HepG2 (cell line): ENCODE results near the gene PSMG4. TPM values are rescaled to one million over a fixed set of nuclear protein-coding genes. Genes with fewer than 3 reads are reported as not detected.

Experiments used
- BCL6 ChIP-seq: IDR thresholded peaks from 2 replicates; pipeline ENCODE4 v1.6.1; 2016; ENCODE audit warnings: missing genetic modification reagents, missing compliant biosample characterization
- DBP ChIP-seq: sonication (generic); formaldehyde crosslinking; IDR thresholded peaks from 2 replicates; pipeline ENCODE4 v1.4.0; 2020; ENCODE audit warnings: missing genetic modification reagents; ENCODE audit errors: not compliant biosample characterization
- ELF4 ChIP-seq: sonication (generic); formaldehyde crosslinking; IDR thresholded peaks from 2 replicates; pipeline ENCODE4 v1.5.0; 2020; ENCODE audit warnings: missing genetic modification reagents, mild to moderate bottlenecking, moderate library complexity, borderline replicate concordance
- EP300 ChIP-seq, 3 experiments: sonication (generic) in 1 of 3; formaldehyde crosslinking in 1 of 3; IDR thresholded peaks; 2 replicates each; pipeline versions ENCODE4 v1.5.1 to v1.6.1; 2011 to 2020; ENCODE audit warnings: low read depth in 2 of 3, low read length in 2 of 3, borderline replicate concordance in 1 of 3, improper control_type of control experiment in 1 of 3, mild to moderate bottlenecking in 1 of 3, missing genetic modification reagents in 1 of 3, moderate library complexity in 1 of 3
- GZF1 ChIP-seq: sonication (generic); formaldehyde crosslinking; IDR thresholded peaks from 2 replicates; pipeline ENCODE4 v1.5.1; 2020; ENCODE audit warnings: mild to moderate bottlenecking, missing genetic modification reagents
- HDAC2 ChIP-seq: sonication (generic); formaldehyde crosslinking; IDR thresholded peaks from 2 replicates; pipeline ENCODE4 v1.4.0; 2020; ENCODE audit warnings: missing genetic modification reagents
- HIVEP1 ChIP-seq: sonication (generic); formaldehyde crosslinking; IDR thresholded peaks from 2 replicates; pipeline ENCODE4 v1.4.0; 2020; ENCODE audit warnings: mild to moderate bottlenecking, missing genetic modification reagents
- HNRNPLL ChIP-seq: fragments of 200-400 bp; formaldehyde crosslinking; IDR thresholded peaks from 2 replicates; pipeline ENCODE4 v1.6.1; 2017; ENCODE audit warnings: mild to moderate bottlenecking, low read depth, low read length; ENCODE audit not compliant: poor library complexity, severe bottlenecking
- MYC ChIP-seq: sonication (generic); formaldehyde crosslinking; IDR thresholded peaks from 2 replicates; pipeline ENCODE4 v1.9.0; 2021; ENCODE audit warnings: missing genetic modification reagents, borderline replicate concordance
- PHF20 ChIP-seq: sonication (generic); formaldehyde crosslinking; IDR thresholded peaks from 2 replicates; pipeline ENCODE4 v1.5.0; 2020; ENCODE audit warnings: mild to moderate bottlenecking, missing genetic modification reagents
- POLR2AphosphoS5 ChIP-seq: IDR thresholded peaks from 2 replicates; pipeline ENCODE4 v1.6.1; 2012; ENCODE audit warnings: low read depth, low read length
- PRPF4 ChIP-seq: fragments of 200-400 bp; formaldehyde crosslinking; IDR thresholded peaks from 2 replicates; pipeline ENCODE4 v1.6.1; 2016; ENCODE audit warnings: low read length, low read depth; ENCODE audit not compliant: poor library complexity, severe bottlenecking
- RBFOX2 ChIP-seq: fragments of 200-400 bp; formaldehyde crosslinking; IDR thresholded peaks from 2 replicates; pipeline ENCODE4 v1.6.1; 2017; ENCODE audit warnings: low read depth, mild to moderate bottlenecking, low read length
- RCOR2 ChIP-seq: IDR thresholded peaks from 2 replicates; pipeline ENCODE4 v1.6.1; 2016; ENCODE audit warnings: missing biosample characterization, missing genetic modification reagents
- RFX5 ChIP-seq: IDR thresholded peaks from 2 replicates; pipeline ENCODE4 v1.6.1; 2011; ENCODE audit warnings: low read depth, low read length, improper control_type of control experiment
- SETDB1 ChIP-seq: sonication (generic); formaldehyde crosslinking; IDR thresholded peaks from 2 replicates; pipeline ENCODE4 v1.5.1; 2020; ENCODE audit warnings: missing genetic modification reagents, mild to moderate bottlenecking, borderline replicate concordance
- SKI ChIP-seq: fragments of 450-650 bp; IDR thresholded peaks from one replicate; pipeline ENCODE4 v1.6.1; 2018; ENCODE audit warnings: mild to moderate bottlenecking; ENCODE audit not compliant: partially characterized antibody
- TAF1 ChIP-seq: sonication (generic); formaldehyde crosslinking; IDR thresholded peaks from 2 replicates; pipeline ENCODE4 v1.4.0; 2020; ENCODE audit warnings: missing genetic modification reagents
- ZHX1 ChIP-seq: sonication (generic); formaldehyde crosslinking; IDR thresholded peaks from 2 replicates; pipeline ENCODE4 v1.8.1; 2022; ENCODE audit warnings: low read depth, mild to moderate bottlenecking, missing genetic modification reagents
- ZNF280D ChIP-seq: sonication (generic); formaldehyde crosslinking; IDR thresholded peaks from 2 replicates; pipeline ENCODE4 v1.5.1; 2020; ENCODE audit warnings: mild to moderate bottlenecking, missing genetic modification reagents
- ZNF30 ChIP-seq: sonication (generic); formaldehyde crosslinking; IDR thresholded peaks from 2 replicates; pipeline ENCODE4 v1.5.0; 2020; ENCODE audit warnings: mild to moderate bottlenecking, missing genetic modification reagents
- polyA plus RNA-seq, 8 experiments: library from polyadenylated mRNA; depleted of rRNA in 3 of 8; stranded (reverse) in 7 of 8; unstranded in 1 of 8; fragments of >200 nt; fragmentation: Illumina TruSeq in 4 of 8; extraction: Trizol in 4 of 8; gene quantifications; 2 replicates each; pipeline versions ENCODE4 v1.2.1 to v1.2.3, GENCODE V29; 2011 to 2016; ENCODE audit warnings: low read depth in 4 of 8, missing spikeins in 1 of 8, mixed read lengths in 1 of 8; ENCODE audit not compliant: insufficient read depth in 1 of 8
- total RNA-seq, 5 experiments: library from RNA; depleted of rRNA; stranded (reverse); fragments of >200 nt; fragmentation: Illumina TruSeq; extraction: Trizol; gene quantifications; 2 replicates each; pipeline ENCODE4 v1.2.3, GENCODE V29; 2016; ENCODE audit warnings: low read depth in 1 of 5

Gene PSMG4
- total and polyA plus RNA-seq, 2 of the 13 experiments (the other 11 are each of a cell fraction or from before 2014, with no cell fraction given), result 28.5 to 32.8 TPM

- peak; percentile 82 for TF ChIP-seq ZNF280D (CRISPR knock-in tag)
- peak; percentile 49 for TF ChIP-seq RBFOX2
- TF ChIP-seq PRPF4, result peak; percentile 78
- TF ChIP-seq TAF1 (CRISPR knock-in tag), result peak; percentile 69
- TF ChIP-seq GZF1 (CRISPR knock-in tag), result 0 out of 2 replicates have a peak, but pooled peaks have one; percentile 60
- TF ChIP-seq HDAC2 (CRISPR knock-in tag), result peak; percentile 76; the same call in 1 of the 2 replicates
- TF ChIP-seq SKI, result peak; percentile 10
- TF ChIP-seq POLR2AphosphoS5, result 0 out of 2 replicates have a peak, but pooled peaks have one; percentile 25
- no peak for TF ChIP-seq SETDB1 (CRISPR knock-in tag)
- TF ChIP-seq ZNF30 (CRISPR knock-in tag), result 0 out of 2 replicates have a peak, but pooled peaks have one; percentile 11
- peak; percentile 73 for TF ChIP-seq HNRNPLL
- peak; percentile 68; the same call in 1 of the 2 replicates for TF ChIP-seq BCL6 (CRISPR knock-in tag)
- TF ChIP-seq RFX5, result no peak
- 0 out of 2 replicates have a peak, but pooled peaks have one; percentile 25 for TF ChIP-seq ZHX1 (CRISPR knock-in tag)
- TF ChIP-seq EP300 (IDR thresholded peaks at IDR 0.05; ENCODE audit: low read depth in 2 of 2, low read length in 2 of 2), result peak in 1 of 2 experiments; percentile 63; a peak in 1 of 4 replicates
- TF ChIP-seq EP300 (CRISPR knock-in tag; IDR thresholded peaks at IDR 0.05; ENCODE audit: borderline replicate concordance), result peak; percentile 52
- peak; percentile 41; the same call in 1 of the 2 replicates for TF ChIP-seq ELF4 (CRISPR knock-in tag)
- TF ChIP-seq DBP, result no peak
- TF ChIP-seq PHF20 (CRISPR knock-in tag), result peak; percentile 25; the same call in 1 of the 2 replicates
- 0 out of 2 replicates have a peak, but pooled peaks have one; percentile 41 for TF ChIP-seq MYC
- TF ChIP-seq RCOR2 (CRISPR knock-in tag), result peak; percentile 44; the same call in 1 of the 2 replicates
- TF ChIP-seq HIVEP1 (CRISPR knock-in tag), result 0 out of 2 replicates have a peak, but pooled peaks have one; percentile 20
These were observed 27.3 kb upstream of the PSMG4 start (continued) for GRCh38 chr6:3231247-3232016.
